Measurements from ENCODE around the gene CCNK. TPM values are rescaled to one million over a fixed set of nuclear protein-coding genes. Genes with fewer than 3 reads are reported as not detected.

The CCNK gene
- total and polyA plus RNA-seq, 2 of the 13 experiments (the other 11 are each of a cell fraction or from before 2014, with no cell fraction given), result 4.9 to 9.7 TPM

- Histone ChIP-seq H3K4me1 (ENCODE audit: insufficient read depth, low read length) (peaks cover 29% of the 10 kb centered on the region), H3K4me3 (replicated peaks in 1 of 3; ENCODE audit: insufficient read depth in 1 of 3, low read depth in 2 of 3, low read length in 3 of 3) (no peak overlapping the region), H3K36me3 (replicated peaks in 1 of 2; ENCODE audit: control insufficient read depth in 1 of 2, insufficient read depth in 2 of 2, low read length in 2 of 2) (peaks cover 10 to 57% of the 10 kb centered on the region in 2 experiments), H3K4me2 (ENCODE audit: low read depth, low read length) (no peak overlapping the region), H3K27me3 (ENCODE audit: control insufficient read depth in 1 of 2, insufficient read depth in 2 of 2, low read length in 2 of 2) (no peaks in the 10 kb centered on the region), H2AFZ (ENCODE audit: low read length) (no peak overlapping the region), H3K79me2 (ENCODE audit: insufficient read depth, low read length) (peaks cover 4% of the 10 kb centered on the region), H3K9ac (ENCODE audit: insufficient read depth, low read depth, low read length) (no peak overlapping the region), H4K20me1 (ENCODE audit: insufficient read depth, low read length) (no peaks in the 10 kb centered on the region; the same call in 1 of the 2 replicates), H3K9me3 (ENCODE audit: low read length) (no peaks in the 10 kb centered on the region), H3K27ac (ENCODE audit: extremely low read length, insufficient read depth, low read length) (no peak overlapping the region)
- FAIRE-seq (peak; percentile 56), ATAC-seq (peak; percentile 66), DNase-seq (ENCODE audit: low spot score) (no peak)
- in situ Hi-C loops (cut with HindIII; ENCODE audit: extremely low pct_ligation_motif_present, low pct_unique_long_range_greater_than_20kb), result no loop called here
- intact Hi-C loops (cut with micrococcal nuclease; ENCODE audit: unreplicated experiment), result no loop called here
- ChIA-PET CTCF (ENCODE audit: low intra/inter-chr PET ratio, low total read pairs) (no interaction called here), POLR2A (interaction anchor here (1.5 kb wide), 1 partner anchor 20 kb away, joined by 6 read pairs; the partner anchor contains the start of genes CCNK and SETD3)
- TF ChIP-seq, protein P1, sequence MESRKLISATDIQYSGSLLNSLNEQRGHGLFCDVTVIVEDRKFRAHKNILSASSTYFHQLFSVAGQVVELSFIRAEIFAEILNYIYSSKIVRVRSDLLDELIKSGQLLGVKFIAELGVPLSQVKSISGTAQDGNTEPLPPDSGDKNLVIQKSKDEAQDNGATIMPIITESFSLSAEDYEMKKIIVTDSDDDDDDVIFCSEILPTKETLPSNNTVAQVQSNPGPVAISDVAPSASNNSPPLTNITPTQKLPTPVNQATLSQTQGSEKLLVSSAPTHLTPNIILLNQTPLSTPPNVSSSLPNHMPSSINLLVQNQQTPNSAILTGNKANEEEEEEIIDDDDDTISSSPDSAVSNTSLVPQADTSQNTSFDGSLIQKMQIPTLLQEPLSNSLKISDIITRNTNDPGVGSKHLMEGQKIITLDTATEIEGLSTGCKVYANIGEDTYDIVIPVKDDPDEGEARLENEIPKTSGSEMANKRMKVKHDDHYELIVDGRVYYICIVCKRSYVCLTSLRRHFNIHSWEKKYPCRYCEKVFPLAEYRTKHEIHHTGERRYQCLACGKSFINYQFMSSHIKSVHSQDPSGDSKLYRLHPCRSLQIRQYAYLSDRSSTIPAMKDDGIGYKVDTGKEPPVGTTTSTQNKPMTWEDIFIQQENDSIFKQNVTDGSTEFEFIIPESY (CRISPR knock-in tag; IDR thresholded peaks at IDR 0.05), result peak; percentile 32; the same call in 1 of the 2 replicates
- TF ChIP-seq ZBTB34 (CRISPR knock-in tag; IDR thresholded peaks at IDR 0.05), result no peak
- WGBS (ENCODE audit: low lambda C conversion rate), result 84% methylated on average over 3 of the region's 3 CpGs
- BruUV-seq (replicated peaks), result no TSS peak
Measured at GRCh38 chr14:99460793-99461192, 20.4 kb upstream of the CCNK start.

DNA sequence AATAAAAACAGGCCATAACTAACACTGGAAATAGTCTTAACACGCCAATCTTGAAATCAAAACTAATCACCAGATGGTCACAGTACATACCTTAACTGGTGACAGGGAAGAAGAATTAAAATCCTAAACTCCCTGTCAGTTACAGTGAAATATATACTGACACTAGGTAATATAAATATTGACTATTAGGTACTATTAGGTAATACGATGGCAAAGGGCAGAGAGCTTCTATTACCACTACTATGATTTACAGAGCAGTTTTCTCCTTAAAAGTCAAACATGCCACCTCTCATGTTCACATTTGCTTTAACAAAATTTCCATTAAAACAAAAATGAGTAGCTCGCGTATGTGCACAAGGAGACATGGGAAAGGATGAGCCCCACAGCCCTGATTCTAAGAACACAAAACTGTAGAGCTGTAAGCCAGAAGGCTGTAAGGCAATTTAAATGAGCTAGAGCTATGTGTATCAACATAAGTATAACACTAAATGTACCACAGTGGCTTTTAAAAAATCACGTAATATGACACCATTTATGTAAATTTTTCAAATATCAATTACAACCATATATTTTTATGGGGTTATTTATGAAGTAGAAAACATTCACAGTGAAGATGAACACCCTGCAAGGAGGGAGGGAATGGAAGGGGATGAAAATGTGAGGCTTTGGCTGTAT is 19.7 kb upstream of the CCNK start:
- Histone ChIP-seq H2AFZ (ENCODE audit: low read length) (no peak overlapping the region), H3K9me3 (ENCODE audit: low read length) (no peaks in the 10 kb centered on the region), H4K20me1 (ENCODE audit: insufficient read depth, low read length) (no peaks in the 10 kb centered on the region; the same call in 1 of the 2 replicates), H3K27ac (ENCODE audit: extremely low read length, insufficient read depth, low read length) (no peak overlapping the region), H3K9ac (ENCODE audit: insufficient read depth, low read depth, low read length) (no peak overlapping the region), H3K4me1 (ENCODE audit: insufficient read depth, low read length) (peaks cover 34% of the 10 kb centered on the region), H3K4me2 (ENCODE audit: low read depth, low read length) (no peak overlapping the region), H3K36me3 (replicated peaks in 1 of 2; ENCODE audit: control insufficient read depth in 1 of 2, insufficient read depth in 2 of 2, low read length in 2 of 2) (peaks cover 10 to 56% of the 10 kb centered on the region in 2 experiments), H3K27me3 (ENCODE audit: control insufficient read depth in 1 of 2, insufficient read depth in 2 of 2, low read length in 2 of 2) (no peaks in the 10 kb centered on the region), H3K4me3 (replicated peaks in 1 of 3; ENCODE audit: insufficient read depth in 1 of 3, low read depth in 2 of 3, low read length in 3 of 3) (no peak overlapping the region), H3K79me2 (ENCODE audit: insufficient read depth, low read length) (peaks cover 10% of the 10 kb centered on the region)
- FAIRE-seq (no peak), DNase-seq (ENCODE audit: low spot score) (no peak), ATAC-seq (no peak)
- in situ Hi-C loops (cut with HindIII; ENCODE audit: extremely low pct_ligation_motif_present, low pct_unique_long_range_greater_than_20kb), result no loop called here
- ChIA-PET CTCF (ENCODE audit: low intra/inter-chr PET ratio, low total read pairs) (no interaction called here), POLR2A (interaction anchor here (1.5 kb wide), 1 partner anchor 19 kb away, joined by 6 read pairs; the partner anchor contains the start of genes CCNK and SETD3)
- BruUV-seq (replicated peaks), result no TSS peak
- intact Hi-C loops (cut with micrococcal nuclease; ENCODE audit: unreplicated experiment), result no loop called here
- WGBS (ENCODE audit: low lambda C conversion rate), result 85% methylated on average over 5 of the region's 5 CpGs
- TF ChIP-seq ZNF225 (CRISPR knock-in tag; IDR thresholded peaks at IDR 0.05) (no peak), ZNF713 (CRISPR knock-in tag; IDR thresholded peaks at IDR 0.05) (no peak), ZNF282 (IDR thresholded peaks at IDR 0.05; ENCODE audit: partially characterized antibody) (no peak), FOXK1 (CRISPR knock-in tag; IDR thresholded peaks at IDR 0.05; ENCODE audit: borderline replicate concordance, low read depth) (no peak), ESRRA (CRISPR knock-in tag; IDR thresholded peaks at IDR 0.05; ENCODE audit: low read depth) (no peak), ZNF10 (CRISPR knock-in tag; IDR thresholded peaks at IDR 0.05; ENCODE audit: borderline replicate concordance, low read depth) (no peak)
- TF ChIP-seq, protein P2, sequence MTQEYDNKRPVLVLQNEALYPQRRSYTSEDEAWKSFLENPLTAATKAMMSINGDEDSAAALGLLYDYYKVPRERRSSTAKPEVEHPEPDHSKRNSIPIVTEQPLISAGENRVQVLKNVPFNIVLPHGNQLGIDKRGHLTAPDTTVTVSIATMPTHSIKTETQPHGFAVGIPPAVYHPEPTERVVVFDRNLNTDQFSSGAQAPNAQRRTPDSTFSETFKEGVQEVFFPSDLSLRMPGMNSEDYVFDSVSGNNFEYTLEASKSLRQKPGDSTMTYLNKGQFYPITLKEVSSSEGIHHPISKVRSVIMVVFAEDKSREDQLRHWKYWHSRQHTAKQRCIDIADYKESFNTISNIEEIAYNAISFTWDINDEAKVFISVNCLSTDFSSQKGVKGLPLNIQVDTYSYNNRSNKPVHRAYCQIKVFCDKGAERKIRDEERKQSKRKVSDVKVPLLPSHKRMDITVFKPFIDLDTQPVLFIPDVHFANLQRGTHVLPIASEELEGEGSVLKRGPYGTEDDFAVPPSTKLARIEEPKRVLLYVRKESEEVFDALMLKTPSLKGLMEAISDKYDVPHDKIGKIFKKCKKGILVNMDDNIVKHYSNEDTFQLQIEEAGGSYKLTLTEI (CRISPR knock-in tag; conservative IDR thresholded peaks at IDR 0.05), result no peak

Measured in HepG2 (cell line).